Measurements from ENCODE around the gene NAA35. TPM values are rescaled to one million over a fixed set of nuclear protein-coding genes. Genes with fewer than 3 reads are reported as not detected.
"Not testable (repeated sequence)": the region's sequence is repeated elsewhere in the genome, so short reads cannot be mapped to it uniquely, and the experiment has no call there.

Gene NAA35
- polyA plus RNA-seq, 2 donors: 4.0 to 9.5 TPM

GRCh38 chr9:85914108-85914507 lies 26.8 kb upstream of the NAA35 start:
- Histone ChIP-seq H3K9me3 (ENCODE audit: control insufficient read depth in 2 of 2, insufficient read depth in 1 of 2, low read depth in 1 of 2, low read length in 1 of 2) (no peaks in the 10 kb centered on the region), H3K36me3 (ENCODE audit: control insufficient read depth in 2 of 2, insufficient read depth in 2 of 2, low read length in 1 of 2) (no peaks in the 10 kb centered on the region), H3K4me1 (ENCODE audit: control insufficient read depth in 2 of 2, insufficient read depth in 2 of 2, low read length in 1 of 2) (no peaks in the 10 kb centered on the region), H3K27ac (ENCODE audit: low read depth in 2 of 2, low read length in 1 of 2) (no peak overlapping the region), H3K27me3 (ENCODE audit: control insufficient read depth in 1 of 2, insufficient read depth in 2 of 2, low read length in 2 of 2) (no peaks in the 10 kb centered on the region), H3K4me3 (ENCODE audit: low read depth in 1 of 2, low read length in 2 of 2) (no peak overlapping the region)

GRCh38 chr9:85917756-85918155 lies 23.2 kb upstream of the NAA35 start:
- 83 to 86% methylated on average over 7 of the region's 7 CpGs for WGBS, 2 donors
- no peak overlapping the region for H3K27ac ChIP-seq (ENCODE audit: low read depth in 2 of 2, low read length in 1 of 2)
- H3K27me3 ChIP-seq (ENCODE audit: control insufficient read depth in 1 of 2, insufficient read depth in 2 of 2, low read length in 2 of 2): no peaks in the 10 kb centered on the region
- no peak overlapping the region for H3K4me3 ChIP-seq (ENCODE audit: low read depth in 1 of 2, low read length in 2 of 2)
- no peaks in the 10 kb centered on the region for H3K9me3 ChIP-seq (ENCODE audit: control insufficient read depth in 2 of 2, insufficient read depth in 1 of 2, low read depth in 1 of 2, low read length in 1 of 2)
- H3K4me1 ChIP-seq (ENCODE audit: control insufficient read depth in 2 of 2, insufficient read depth in 2 of 2, low read length in 1 of 2): no peaks in the 10 kb centered on the region
- no peaks in the 10 kb centered on the region for H3K36me3 ChIP-seq (ENCODE audit: control insufficient read depth in 2 of 2, insufficient read depth in 2 of 2, low read length in 1 of 2)

- Histone ChIP-seq H3K4me3 (ENCODE audit: low read depth in 1 of 2, low read length in 2 of 2) (no peak overlapping the region), H3K27me3 (ENCODE audit: control insufficient read depth in 1 of 2, insufficient read depth in 2 of 2, low read length in 2 of 2) (no peaks in the 10 kb centered on the region), H3K27ac (ENCODE audit: low read depth in 2 of 2, low read length in 1 of 2) (no peak overlapping the region), H3K36me3 (ENCODE audit: control insufficient read depth in 2 of 2, insufficient read depth in 2 of 2, low read length in 1 of 2) (no peaks in the 10 kb centered on the region), H3K4me1 (ENCODE audit: control insufficient read depth in 2 of 2, insufficient read depth in 2 of 2, low read length in 1 of 2) (no peaks in the 10 kb centered on the region), H3K9me3 (ENCODE audit: control insufficient read depth in 2 of 2, insufficient read depth in 1 of 2, low read depth in 1 of 2, low read length in 1 of 2) (no peaks in the 10 kb centered on the region)
- 83 to 93% methylated on average over 5 of the region's 5 CpGs for WGBS, 2 donors
Measured at GRCh38 chr9:85925493-85925892, 15.5 kb upstream of the NAA35 start.

GRCh38 chr9:85927076-85927475 lies 13.9 kb upstream of the NAA35 start:
- Histone ChIP-seq H3K27me3 (ENCODE audit: control insufficient read depth in 1 of 2, insufficient read depth in 2 of 2, low read length in 2 of 2) (no peaks in the 10 kb centered on the region), H3K9me3 (ENCODE audit: control insufficient read depth in 2 of 2, insufficient read depth in 1 of 2, low read depth in 1 of 2, low read length in 1 of 2) (no peaks in the 10 kb centered on the region), H3K4me3 (ENCODE audit: low read depth in 1 of 2, low read length in 2 of 2) (no peak overlapping the region)

GRCh38 chr9:85931495-85931894 lies 9.5 kb upstream of the NAA35 start:
- Histone ChIP-seq H3K4me1 (ENCODE audit: control insufficient read depth in 2 of 2, insufficient read depth in 2 of 2, low read length in 1 of 2) (no peaks in the 10 kb centered on the region), H3K4me3 (ENCODE audit: low read depth in 1 of 2, low read length in 2 of 2) (no peak overlapping the region), H3K27me3 (ENCODE audit: control insufficient read depth in 1 of 2, insufficient read depth in 2 of 2, low read length in 2 of 2) (no peaks in the 10 kb centered on the region), H3K27ac (ENCODE audit: low read depth in 2 of 2, low read length in 1 of 2) (no peak overlapping the region), H3K36me3 (ENCODE audit: control insufficient read depth in 2 of 2, insufficient read depth in 2 of 2, low read length in 1 of 2) (no peaks in the 10 kb centered on the region), H3K9me3 (ENCODE audit: control insufficient read depth in 2 of 2, insufficient read depth in 1 of 2, low read depth in 1 of 2, low read length in 1 of 2) (no peaks in the 10 kb centered on the region)
- 82 to 91% methylated on average over 2 of the region's 2 CpGs for WGBS, 2 donors

More at GRCh38 chr9:85927076-85927475, 13.9 kb upstream of the NAA35 start:
- H3K27ac ChIP-seq (ENCODE audit: low read depth in 2 of 2, low read length in 1 of 2): no peak overlapping the region
- 28 to 48% methylated on average over 2 of the region's 2 CpGs for whole genome bisulfite sequencing, 2 donors
- H3K4me1 ChIP-seq (ENCODE audit: control insufficient read depth in 2 of 2, insufficient read depth in 2 of 2, low read length in 1 of 2): no peaks in the 10 kb centered on the region
- no peaks in the 10 kb centered on the region for H3K36me3 ChIP-seq (ENCODE audit: control insufficient read depth in 2 of 2, insufficient read depth in 2 of 2, low read length in 1 of 2)

GRCh38 chr9:85935950-85936349 lies 5.0 kb upstream of the NAA35 start:
- 95 to 98% methylated on average over 14 of the region's 14 CpGs for WGBS, 2 donors
- H3K27me3 ChIP-seq (ENCODE audit: control insufficient read depth in 1 of 2, insufficient read depth in 2 of 2, low read length in 2 of 2); H3K4me1 ChIP-seq (ENCODE audit: control insufficient read depth in 2 of 2, insufficient read depth in 2 of 2, low read length in 1 of 2); H3K27ac ChIP-seq (ENCODE audit: low read depth in 2 of 2, low read length in 1 of 2); H3K36me3 ChIP-seq (ENCODE audit: control insufficient read depth in 2 of 2, insufficient read depth in 2 of 2, low read length in 1 of 2); H3K4me3 ChIP-seq (ENCODE audit: low read depth in 1 of 2, low read length in 2 of 2); H3K9me3 ChIP-seq (ENCODE audit: control insufficient read depth in 2 of 2, insufficient read depth in 1 of 2, low read depth in 1 of 2, low read length in 1 of 2): not testable (repeated sequence)

GRCh38 chr9:85940275-85940831 lies 593 bp upstream of the NAA35 start:
- no peaks in the 10 kb centered on the region for H3K36me3 ChIP-seq (ENCODE audit: control insufficient read depth in 2 of 2, insufficient read depth in 2 of 2, low read length in 1 of 2)
- H3K9me3 ChIP-seq (ENCODE audit: control insufficient read depth in 2 of 2, insufficient read depth in 1 of 2, low read depth in 1 of 2, low read length in 1 of 2): no peaks in the 10 kb centered on the region
- peak overlapping the region; percentile 39 to 95 for H3K4me3 ChIP-seq (ENCODE audit: low read depth in 1 of 2, low read length in 2 of 2)
- H3K27ac ChIP-seq (ENCODE audit: low read depth in 2 of 2, low read length in 1 of 2): peak overlapping the region; percentile 89 to 94
- WGBS, 2 donors: 22% methylated on average over 13 of the region's 13 CpGs
- H3K27me3 ChIP-seq (ENCODE audit: control insufficient read depth in 1 of 2, insufficient read depth in 2 of 2, low read length in 2 of 2): no peaks in the 10 kb centered on the region
- no peaks in the 10 kb centered on the region for H3K4me1 ChIP-seq (ENCODE audit: control insufficient read depth in 2 of 2, insufficient read depth in 2 of 2, low read length in 1 of 2)

- 0 to 1% methylated on average over 15 of the region's 15 CpGs for WGBS, 2 donors
Measured at GRCh38 chr9:85941622-85941940, 635 bp downstream of the NAA35 start.

GRCh38 chr9:85941966-85942912 lies 1.3 kb downstream of the NAA35 start:
- WGBS, 2 donors: 38 to 43% methylated on average over 8 of the region's 8 CpGs
- H3K4me3 ChIP-seq (ENCODE audit: low read depth in 1 of 2, low read length in 2 of 2): peak overlapping the region; percentile 89 to 95
- H3K36me3 ChIP-seq (ENCODE audit: control insufficient read depth in 2 of 2, insufficient read depth in 2 of 2, low read length in 1 of 2): peaks cover 0 to under 1% of the 10 kb centered on the region in 2 donors
- no peaks in the 10 kb centered on the region for H3K9me3 ChIP-seq (ENCODE audit: control insufficient read depth in 2 of 2, insufficient read depth in 1 of 2, low read depth in 1 of 2, low read length in 1 of 2)
- no peaks in the 10 kb centered on the region for H3K4me1 ChIP-seq (ENCODE audit: control insufficient read depth in 2 of 2, insufficient read depth in 2 of 2, low read length in 1 of 2)
- H3K27ac ChIP-seq (ENCODE audit: low read depth in 2 of 2, low read length in 1 of 2): peak overlapping the region in 1 of 2 donors; percentile 97
- no peaks in the 10 kb centered on the region for H3K27me3 ChIP-seq (ENCODE audit: control insufficient read depth in 1 of 2, insufficient read depth in 2 of 2, low read length in 2 of 2)

More at GRCh38 chr9:85941622-85941940, 635 bp downstream of the NAA35 start:
- no peaks in the 10 kb centered on the region for H3K27me3 ChIP-seq (ENCODE audit: control insufficient read depth in 1 of 2, insufficient read depth in 2 of 2, low read length in 2 of 2)
- H3K27ac ChIP-seq (ENCODE audit: low read depth in 2 of 2, low read length in 1 of 2): peak overlapping the region; percentile 89 to 97
- no peaks in the 10 kb centered on the region for H3K9me3 ChIP-seq (ENCODE audit: control insufficient read depth in 2 of 2, insufficient read depth in 1 of 2, low read depth in 1 of 2, low read length in 1 of 2)
- H3K36me3 ChIP-seq (ENCODE audit: control insufficient read depth in 2 of 2, insufficient read depth in 2 of 2, low read length in 1 of 2): no peaks in the 10 kb centered on the region
- no peaks in the 10 kb centered on the region for H3K4me1 ChIP-seq (ENCODE audit: control insufficient read depth in 2 of 2, insufficient read depth in 2 of 2, low read length in 1 of 2)
- H3K4me3 ChIP-seq (ENCODE audit: low read depth in 1 of 2, low read length in 2 of 2): peak overlapping the region; percentile 89 to 95

All from esophagus (tissue), 2 donors.